ENCODE data around the gene BICD1. TPM values are rescaled to one million over a fixed set of nuclear protein-coding genes. Genes with fewer than 3 reads are reported as not detected.

BICD1 gene
- total RNA-seq, 1 experiment from 2014 or later, result 9.2 TPM

- no peak overlapping the region for H3K4me3 ChIP-seq (ENCODE audit: low read length)
- DNase-seq (no peak), ATAC-seq (no peak)
- peaks cover 4% of the 10 kb centered on the region; the same call in 1 of the 2 replicates for H3K4me1 ChIP-seq (ENCODE audit: insufficient read depth, low read length)
- no peak overlapping the region for H3K9ac ChIP-seq (ENCODE audit: low read length)
- no peaks in the 10 kb centered on the region for H4K20me1 ChIP-seq (ENCODE audit: low read length)
- CTCF ChIA-PET, result no interaction called here
- H3K9me3 ChIP-seq (ENCODE audit: low read length), result no peaks in the 10 kb centered on the region
- POLR2A ChIA-PET (ENCODE audit: unreplicated experiment), result no interaction called here
- H3F3A ChIP-seq (ENCODE audit: low read length, unreplicated experiment), result no peaks in the 10 kb centered on the region
- no peak overlapping the region for H3K4me2 ChIP-seq (ENCODE audit: low read length)
- H3K79me2 ChIP-seq (ENCODE audit: low read length), result no peaks in the 10 kb centered on the region
- no peaks in the 10 kb centered on the region for H3K27me3 ChIP-seq (ENCODE audit: low read length)
- intact Hi-C loops (cut with micrococcal nuclease), result loop anchor here (5.0 kb wide), 1 partner anchor 288 kb away; no protein-coding TSS in a partner anchor
- no peaks in the 10 kb centered on the region for H3K36me3 ChIP-seq (ENCODE audit: low read depth, low read length)
- H3K9me2 ChIP-seq (replicated peaks; ENCODE audit: low read length), result no peaks in the 10 kb centered on the region
- no TSS peak for BruUV-seq (replicated peaks)
- H2AFZ ChIP-seq (ENCODE audit: low read length), result no peak overlapping the region
- H3K27ac ChIP-seq (ENCODE audit: low read length), result no peak overlapping the region
- TF ChIP-seq EZH2 (IDR thresholded peaks at IDR 0.05; ENCODE audit: low read length, unreplicated experiment) (no peak), EZH2phosphoT487 (IDR thresholded peaks at IDR 0.05; ENCODE audit: borderline replicate concordance, low read length) (no peak), CTCF (conservative IDR thresholded peaks at IDR 0.05; ENCODE audit: low read depth, low read length) (no peak)
Observed at GRCh38 chr12:32369202-32369601, 262.6 kb downstream of the BICD1 start.

GRCh38 chr12:32377344-32378055 is 270.9 kb downstream of the BICD1 start:
- H3K9me3 ChIP-seq (ENCODE audit: low read length), result no peaks in the 10 kb centered on the region
- no peaks in the 10 kb centered on the region for H3K4me1 ChIP-seq (ENCODE audit: insufficient read depth, low read length)
- no peak overlapping the region for H3K4me3 ChIP-seq (ENCODE audit: low read length)
- no peaks in the 10 kb centered on the region for H4K20me1 ChIP-seq (ENCODE audit: low read length)
- CTCF ChIA-PET, result no interaction called here
- H3K9ac ChIP-seq (ENCODE audit: low read length), result no peak overlapping the region
- no peaks in the 10 kb centered on the region for H3K9me2 ChIP-seq (replicated peaks; ENCODE audit: low read length)
- no peak overlapping the region for H2AFZ ChIP-seq (ENCODE audit: low read length)
- no peak overlapping the region for H3K27ac ChIP-seq (ENCODE audit: low read length)
- POLR2A ChIA-PET (ENCODE audit: unreplicated experiment), result no interaction called here
- no peak overlapping the region for H3K4me2 ChIP-seq (ENCODE audit: low read length)
- intact Hi-C loops (cut with micrococcal nuclease), result no loop called here
- TF ChIP-seq EZH2phosphoT487 (IDR thresholded peaks at IDR 0.05; ENCODE audit: borderline replicate concordance, low read length) (no peak), CTCF (conservative IDR thresholded peaks at IDR 0.05; ENCODE audit: low read depth, low read length) (no peak), EZH2 (IDR thresholded peaks at IDR 0.05; ENCODE audit: low read length, unreplicated experiment) (no peak)
- no peaks in the 10 kb centered on the region for H3K36me3 ChIP-seq (ENCODE audit: low read depth, low read length)
- H3K27me3 ChIP-seq (ENCODE audit: low read length), result no peaks in the 10 kb centered on the region
- no peak for DNase-seq
- no peaks in the 10 kb centered on the region for H3F3A ChIP-seq (ENCODE audit: low read length, unreplicated experiment)
- no peak for ATAC-seq
- no TSS peak for BruUV-seq (replicated peaks)
- no peaks in the 10 kb centered on the region for H3K79me2 ChIP-seq (ENCODE audit: low read length)

GRCh38 chr12:32379213-32379612 is 272.6 kb downstream of the BICD1 start:
- Histone ChIP-seq H3K9me2 (replicated peaks; ENCODE audit: low read length) (no peaks in the 10 kb centered on the region), H3K4me2 (ENCODE audit: low read length) (no peak overlapping the region), H3K79me2 (ENCODE audit: low read length) (no peaks in the 10 kb centered on the region), H3K27ac (ENCODE audit: low read length) (no peak overlapping the region), H3K4me3 (ENCODE audit: low read length) (no peak overlapping the region), H4K20me1 (ENCODE audit: low read length) (no peaks in the 10 kb centered on the region), H3K27me3 (ENCODE audit: low read length) (no peaks in the 10 kb centered on the region), H3K9me3 (ENCODE audit: low read length) (no peaks in the 10 kb centered on the region), H3K36me3 (ENCODE audit: low read depth, low read length) (no peaks in the 10 kb centered on the region), H3K4me1 (ENCODE audit: insufficient read depth, low read length) (no peaks in the 10 kb centered on the region), H3F3A (ENCODE audit: low read length, unreplicated experiment) (no peaks in the 10 kb centered on the region), H2AFZ (ENCODE audit: low read length) (no peak overlapping the region), H3K9ac (ENCODE audit: low read length) (no peak overlapping the region)
- ChIA-PET CTCF (interaction anchor here (0.6 kb wide), 1 partner anchor 1085 kb away, joined by 3 read pairs; no protein-coding TSS in a partner anchor), POLR2A (ENCODE audit: unreplicated experiment) (no interaction called here)
- ATAC-seq, result no peak
- no TSS peak for BruUV-seq (replicated peaks)
- TF ChIP-seq EZH2phosphoT487 (IDR thresholded peaks at IDR 0.05; ENCODE audit: borderline replicate concordance, low read length) (no peak), CTCF (conservative IDR thresholded peaks at IDR 0.05; ENCODE audit: low read depth, low read length) (no peak), EZH2 (IDR thresholded peaks at IDR 0.05; ENCODE audit: low read length, unreplicated experiment) (no peak)
- no peak for DNase-seq
- intact Hi-C loops (cut with micrococcal nuclease), result no loop called here
